Measurements from ENCODE around the gene RYR3.

Gene RYR3

DNA sequence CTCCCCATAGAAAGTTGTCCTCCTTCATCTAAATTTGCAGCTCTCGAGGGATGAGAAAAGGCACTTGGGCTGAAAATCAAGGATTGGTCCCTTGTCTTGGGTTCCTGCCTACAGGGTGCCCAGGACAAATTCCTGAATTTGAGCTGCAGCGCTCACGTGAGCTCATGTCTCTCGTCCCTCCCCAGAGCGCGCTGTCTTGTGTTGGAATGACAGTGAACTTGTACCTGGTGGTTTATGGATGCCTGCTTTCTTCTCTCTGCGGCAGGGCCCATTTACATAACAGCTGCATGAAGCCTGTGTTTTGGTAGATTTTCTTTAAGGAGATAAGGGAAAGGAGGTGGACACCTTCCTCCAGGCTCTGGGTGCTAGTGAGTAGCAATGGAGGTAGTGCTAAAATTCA is 4.3 kb downstream of the RYR3 start:
- TF ChIP-seq, protein P1, sequence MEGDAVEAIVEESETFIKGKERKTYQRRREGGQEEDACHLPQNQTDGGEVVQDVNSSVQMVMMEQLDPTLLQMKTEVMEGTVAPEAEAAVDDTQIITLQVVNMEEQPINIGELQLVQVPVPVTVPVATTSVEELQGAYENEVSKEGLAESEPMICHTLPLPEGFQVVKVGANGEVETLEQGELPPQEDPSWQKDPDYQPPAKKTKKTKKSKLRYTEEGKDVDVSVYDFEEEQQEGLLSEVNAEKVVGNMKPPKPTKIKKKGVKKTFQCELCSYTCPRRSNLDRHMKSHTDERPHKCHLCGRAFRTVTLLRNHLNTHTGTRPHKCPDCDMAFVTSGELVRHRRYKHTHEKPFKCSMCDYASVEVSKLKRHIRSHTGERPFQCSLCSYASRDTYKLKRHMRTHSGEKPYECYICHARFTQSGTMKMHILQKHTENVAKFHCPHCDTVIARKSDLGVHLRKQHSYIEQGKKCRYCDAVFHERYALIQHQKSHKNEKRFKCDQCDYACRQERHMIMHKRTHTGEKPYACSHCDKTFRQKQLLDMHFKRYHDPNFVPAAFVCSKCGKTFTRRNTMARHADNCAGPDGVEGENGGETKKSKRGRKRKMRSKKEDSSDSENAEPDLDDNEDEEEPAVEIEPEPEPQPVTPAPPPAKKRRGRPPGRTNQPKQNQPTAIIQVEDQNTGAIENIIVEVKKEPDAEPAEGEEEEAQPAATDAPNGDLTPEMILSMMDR (IDR thresholded peaks at IDR 0.05; ENCODE audit: low read depth, low read length, poor library complexity, severe bottlenecking) = no peak
- no peak for TF ChIP-seq EZH2phosphoT487 (IDR thresholded peaks at IDR 0.05; ENCODE audit: borderline replicate concordance, low read length)
- H3K4me3 ChIP-seq (ENCODE audit: low read length) = no peak overlapping the region
- no peaks in the 10 kb centered on the region for H3K27me3 ChIP-seq (ENCODE audit: control insufficient read depth, low read length)
- no peaks in the 10 kb centered on the region for H3K79me2 ChIP-seq (ENCODE audit: control insufficient read depth, low read length)
- no peaks in the 10 kb centered on the region for H3K9me3 ChIP-seq (ENCODE audit: control insufficient read depth, insufficient read depth, low read length)
- no peak overlapping the region for H3K27ac ChIP-seq (ENCODE audit: low read depth, low read length)
- H3F3A ChIP-seq (ENCODE audit: control insufficient read depth, insufficient read depth) = no peaks in the 10 kb centered on the region
- no peaks in the 10 kb centered on the region for H4K20me1 ChIP-seq (ENCODE audit: control insufficient read depth, insufficient read depth, low read depth, low read length)
- H3K9me2 ChIP-seq (replicated peaks; ENCODE audit: control insufficient read depth, low read length) = no peaks in the 10 kb centered on the region
- H3K4me1 ChIP-seq (ENCODE audit: control insufficient read depth, low read length) = no peaks in the 10 kb centered on the region
- H3K4me2 ChIP-seq (ENCODE audit: low read length) = no peak overlapping the region
- H3K36me3 ChIP-seq (ENCODE audit: control insufficient read depth, low read length) = no peaks in the 10 kb centered on the region

DNA sequence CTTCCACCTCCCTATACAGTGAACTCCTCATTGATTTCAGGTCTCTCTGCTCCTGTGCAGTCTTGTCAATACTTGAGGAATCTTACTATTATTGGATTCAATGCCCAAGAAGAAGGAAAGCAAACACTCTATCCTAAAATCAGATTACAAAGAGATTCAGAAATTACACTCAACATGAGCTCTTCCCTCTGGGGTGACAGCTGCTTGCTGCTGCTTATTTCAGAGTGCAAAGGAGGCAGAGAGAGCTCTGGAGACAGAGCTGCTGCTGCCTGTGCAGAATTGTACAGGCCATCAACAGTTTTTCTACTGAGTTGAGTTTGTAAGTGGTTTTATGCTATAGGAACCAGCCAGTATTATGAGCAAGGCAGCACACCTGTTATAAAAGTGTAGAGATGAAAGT is 7.1 kb downstream of the RYR3 start:
- H3K4me3 ChIP-seq (ENCODE audit: low read length) = no peak overlapping the region
- no peaks in the 10 kb centered on the region for H3K79me2 ChIP-seq (ENCODE audit: control insufficient read depth, low read length)
- no peak overlapping the region for H3K27ac ChIP-seq (ENCODE audit: low read depth, low read length)
- no peaks in the 10 kb centered on the region for H3K9me3 ChIP-seq (ENCODE audit: control insufficient read depth, insufficient read depth, low read length)
- H3K27me3 ChIP-seq (ENCODE audit: control insufficient read depth, low read length) = no peaks in the 10 kb centered on the region
- no peaks in the 10 kb centered on the region for H4K20me1 ChIP-seq (ENCODE audit: control insufficient read depth, insufficient read depth, low read depth, low read length)
- H3K9me2 ChIP-seq (replicated peaks; ENCODE audit: control insufficient read depth, low read length) = no peaks in the 10 kb centered on the region
- no peaks in the 10 kb centered on the region for H3K36me3 ChIP-seq (ENCODE audit: control insufficient read depth, low read length)
- H3K4me2 ChIP-seq (ENCODE audit: low read length) = no peak overlapping the region
- H3K4me1 ChIP-seq (ENCODE audit: control insufficient read depth, low read length) = no peaks in the 10 kb centered on the region
- no peaks in the 10 kb centered on the region for H3F3A ChIP-seq (ENCODE audit: control insufficient read depth, insufficient read depth)
- TF ChIP-seq, protein P1 (IDR thresholded peaks at IDR 0.05; ENCODE audit: low read depth, low read length, poor library complexity, severe bottlenecking) = no peak
- no peak for TF ChIP-seq EZH2phosphoT487 (IDR thresholded peaks at IDR 0.05; ENCODE audit: borderline replicate concordance, low read length)

GRCh38 chr15:33320017-33320416 is 9.2 kb downstream of the RYR3 start:
- TF ChIP-seq, protein P1 (IDR thresholded peaks at IDR 0.05; ENCODE audit: low read depth, low read length, poor library complexity, severe bottlenecking) = no peak
- TF ChIP-seq EZH2phosphoT487 (IDR thresholded peaks at IDR 0.05; ENCODE audit: borderline replicate concordance, low read length) = no peak
- Histone ChIP-seq H3F3A (ENCODE audit: control insufficient read depth, insufficient read depth) (no peaks in the 10 kb centered on the region), H4K20me1 (ENCODE audit: control insufficient read depth, insufficient read depth, low read depth, low read length) (no peaks in the 10 kb centered on the region), H3K9me2 (replicated peaks; ENCODE audit: control insufficient read depth, low read length) (no peaks in the 10 kb centered on the region), H3K27me3 (ENCODE audit: control insufficient read depth, low read length) (no peaks in the 10 kb centered on the region), H3K36me3 (ENCODE audit: control insufficient read depth, low read length) (no peaks in the 10 kb centered on the region), H3K4me2 (ENCODE audit: low read length) (no peak overlapping the region), H3K9me3 (ENCODE audit: control insufficient read depth, insufficient read depth, low read length) (no peaks in the 10 kb centered on the region), H3K27ac (ENCODE audit: low read depth, low read length) (no peak overlapping the region), H3K79me2 (ENCODE audit: control insufficient read depth, low read length) (no peaks in the 10 kb centered on the region), H3K4me3 (ENCODE audit: low read length) (no peak overlapping the region), H3K4me1 (ENCODE audit: control insufficient read depth, low read length) (peaks cover 19% of the 10 kb centered on the region)

DNA sequence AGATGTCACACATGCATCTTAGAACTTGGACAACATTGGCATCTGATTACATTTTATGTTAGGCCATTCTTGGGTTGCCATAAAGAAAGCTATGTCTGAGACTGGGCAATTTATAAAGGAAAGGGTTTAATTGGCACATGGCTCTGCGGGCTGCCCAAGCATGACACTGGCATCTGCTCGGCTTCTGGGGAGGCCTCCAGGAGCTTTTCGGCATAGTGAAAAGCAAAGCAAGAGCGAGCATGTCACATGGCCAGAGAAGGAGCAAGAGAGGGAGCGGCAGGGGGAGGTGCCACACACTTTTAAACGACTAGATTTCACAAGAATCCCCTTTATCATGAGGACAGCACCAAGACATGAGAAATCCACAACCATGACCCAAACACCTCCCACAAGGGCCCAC is 11.3 kb downstream of the RYR3 start:
- no peak overlapping the region for H3K27ac ChIP-seq (ENCODE audit: low read depth, low read length)
- H3K4me2 ChIP-seq (ENCODE audit: low read length) = no peak overlapping the region
- no peaks in the 10 kb centered on the region for H3K9me2 ChIP-seq (replicated peaks; ENCODE audit: control insufficient read depth, low read length)
- no peaks in the 10 kb centered on the region for H3F3A ChIP-seq (ENCODE audit: control insufficient read depth, insufficient read depth)
- no peak for TF ChIP-seq EZH2phosphoT487 (IDR thresholded peaks at IDR 0.05; ENCODE audit: borderline replicate concordance, low read length)
- TF ChIP-seq, protein P1 (IDR thresholded peaks at IDR 0.05; ENCODE audit: low read depth, low read length, poor library complexity, severe bottlenecking) = no peak
- H3K9me3 ChIP-seq (ENCODE audit: control insufficient read depth, insufficient read depth, low read length) = no peaks in the 10 kb centered on the region
- H3K27me3 ChIP-seq (ENCODE audit: control insufficient read depth, low read length) = no peaks in the 10 kb centered on the region; the same call in 1 of the 2 replicates
- H3K4me3 ChIP-seq (ENCODE audit: low read length) = no peak overlapping the region
- H3K79me2 ChIP-seq (ENCODE audit: control insufficient read depth, low read length) = no peaks in the 10 kb centered on the region
- peaks cover 23% of the 10 kb centered on the region for H3K4me1 ChIP-seq (ENCODE audit: control insufficient read depth, low read length)
- no peaks in the 10 kb centered on the region for H4K20me1 ChIP-seq (ENCODE audit: control insufficient read depth, insufficient read depth, low read depth, low read length)
- H3K36me3 ChIP-seq (ENCODE audit: control insufficient read depth, low read length) = no peaks in the 10 kb centered on the region

Measured in DOHH2 (cell line).